C4-2B (cell line): Measurements from ENCODE around the gene GRAP2.

Source experiments
- H3K27ac ChIP-seq: fragments of 450-650 bp; 2 replicates; pipeline ENCODE4 v1.5.1; 2017
- ZFX ChIP-seq: fragments of 450-650 bp; IDR thresholded peaks from 2 replicates; pipeline ENCODE4 v1.6.1; 2017
- TF ChIP-seq, protein P1 (sequence below): fragments of 450-650 bp; conservative IDR thresholded peaks from 2 replicates; pipeline ENCODE4 v1.5.1; 2017; ENCODE audit warnings: mild to moderate bottlenecking

The GRAP2 gene

DNA sequence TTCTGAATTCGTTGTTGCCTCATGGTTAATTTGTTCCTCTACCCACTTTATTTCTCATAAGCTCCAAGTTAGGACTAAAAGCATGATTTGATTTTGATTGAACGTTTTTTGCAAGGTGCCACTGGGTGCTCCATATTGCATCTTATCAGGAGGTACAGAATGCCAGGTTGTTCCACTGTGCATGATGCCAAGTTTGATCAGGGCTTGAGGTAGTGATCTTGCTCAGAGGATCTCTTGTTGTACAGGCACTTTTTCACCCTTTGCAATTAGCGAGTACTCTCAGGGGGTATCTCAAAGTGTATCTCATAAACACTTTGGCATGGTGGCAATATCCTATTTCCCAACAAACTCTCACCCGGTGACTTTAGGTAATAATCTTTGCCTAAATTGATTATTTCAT, 4.0 kb downstream of the GRAP2 start:
- TF ChIP-seq ZFX, result no peak
- TF ChIP-seq, protein P1, sequence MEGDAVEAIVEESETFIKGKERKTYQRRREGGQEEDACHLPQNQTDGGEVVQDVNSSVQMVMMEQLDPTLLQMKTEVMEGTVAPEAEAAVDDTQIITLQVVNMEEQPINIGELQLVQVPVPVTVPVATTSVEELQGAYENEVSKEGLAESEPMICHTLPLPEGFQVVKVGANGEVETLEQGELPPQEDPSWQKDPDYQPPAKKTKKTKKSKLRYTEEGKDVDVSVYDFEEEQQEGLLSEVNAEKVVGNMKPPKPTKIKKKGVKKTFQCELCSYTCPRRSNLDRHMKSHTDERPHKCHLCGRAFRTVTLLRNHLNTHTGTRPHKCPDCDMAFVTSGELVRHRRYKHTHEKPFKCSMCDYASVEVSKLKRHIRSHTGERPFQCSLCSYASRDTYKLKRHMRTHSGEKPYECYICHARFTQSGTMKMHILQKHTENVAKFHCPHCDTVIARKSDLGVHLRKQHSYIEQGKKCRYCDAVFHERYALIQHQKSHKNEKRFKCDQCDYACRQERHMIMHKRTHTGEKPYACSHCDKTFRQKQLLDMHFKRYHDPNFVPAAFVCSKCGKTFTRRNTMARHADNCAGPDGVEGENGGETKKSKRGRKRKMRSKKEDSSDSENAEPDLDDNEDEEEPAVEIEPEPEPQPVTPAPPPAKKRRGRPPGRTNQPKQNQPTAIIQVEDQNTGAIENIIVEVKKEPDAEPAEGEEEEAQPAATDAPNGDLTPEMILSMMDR, result no peak
- no peak overlapping the region for H3K27ac ChIP-seq

DNA sequence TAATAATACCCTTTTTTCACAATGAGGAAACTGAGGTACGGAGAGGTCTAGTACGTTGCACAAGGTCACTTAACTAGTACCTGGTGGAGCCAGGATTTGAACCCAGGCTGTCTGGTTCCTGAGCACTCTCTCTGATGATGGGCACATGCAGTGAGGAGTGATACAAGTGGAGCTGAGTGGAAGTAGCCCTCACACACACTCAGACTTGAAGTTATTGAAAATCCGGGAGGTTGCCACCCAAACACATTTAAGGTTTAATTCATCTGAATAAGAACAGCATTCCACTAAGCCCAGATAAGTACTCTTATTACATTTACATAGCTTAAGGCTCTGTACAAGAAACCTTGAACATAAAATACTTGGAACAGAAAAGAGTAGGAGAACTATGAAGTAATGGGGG, 4.8 kb downstream of the GRAP2 start:
- no peak overlapping the region for H3K27ac ChIP-seq
- no peak for TF ChIP-seq ZFX
- TF ChIP-seq, protein P1, result no peak

DNA sequence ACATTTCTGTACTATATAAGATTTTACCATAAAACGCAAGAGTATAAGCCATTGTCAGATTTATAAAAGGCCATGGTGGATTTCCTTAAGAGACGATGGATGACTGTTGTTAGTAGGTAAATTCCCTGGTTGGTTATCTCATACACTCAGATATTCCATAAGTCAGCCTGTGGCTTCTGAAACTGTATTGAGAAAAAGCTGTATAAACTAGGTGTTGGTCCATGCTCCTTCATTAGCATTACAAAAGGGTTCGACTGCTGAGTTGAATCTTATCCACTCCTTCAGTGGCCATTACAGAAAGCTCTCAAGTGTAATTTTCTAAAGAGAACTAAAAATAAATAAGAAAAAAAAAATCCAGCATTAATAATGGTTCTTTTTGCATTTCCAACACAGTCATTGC, 5.3 kb downstream of the GRAP2 start:
- TF ChIP-seq, protein P1, result no peak
- TF ChIP-seq ZFX, result no peak
- H3K27ac ChIP-seq, result no peak overlapping the region

DNA sequence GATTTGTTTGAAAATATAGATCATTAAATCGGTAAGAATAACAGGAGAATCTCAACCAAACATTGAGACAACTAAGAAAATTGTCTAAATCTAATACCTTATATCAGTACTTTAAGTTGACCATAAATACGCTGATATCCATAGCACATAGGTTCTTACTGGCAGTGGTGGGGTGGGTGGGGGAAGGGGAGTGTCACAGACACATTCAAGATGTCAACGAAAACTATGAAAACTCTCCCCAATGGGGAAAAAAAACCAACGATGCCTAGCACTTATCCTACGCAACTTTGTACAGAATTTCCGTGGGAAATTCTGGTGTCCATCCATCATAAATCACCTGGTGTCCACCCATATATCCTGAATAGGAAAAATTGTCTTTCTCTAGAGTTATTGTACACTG, 6.2 kb downstream of the GRAP2 start:
- TF ChIP-seq, protein P1, result no peak
- no peak for TF ChIP-seq ZFX

DNA sequence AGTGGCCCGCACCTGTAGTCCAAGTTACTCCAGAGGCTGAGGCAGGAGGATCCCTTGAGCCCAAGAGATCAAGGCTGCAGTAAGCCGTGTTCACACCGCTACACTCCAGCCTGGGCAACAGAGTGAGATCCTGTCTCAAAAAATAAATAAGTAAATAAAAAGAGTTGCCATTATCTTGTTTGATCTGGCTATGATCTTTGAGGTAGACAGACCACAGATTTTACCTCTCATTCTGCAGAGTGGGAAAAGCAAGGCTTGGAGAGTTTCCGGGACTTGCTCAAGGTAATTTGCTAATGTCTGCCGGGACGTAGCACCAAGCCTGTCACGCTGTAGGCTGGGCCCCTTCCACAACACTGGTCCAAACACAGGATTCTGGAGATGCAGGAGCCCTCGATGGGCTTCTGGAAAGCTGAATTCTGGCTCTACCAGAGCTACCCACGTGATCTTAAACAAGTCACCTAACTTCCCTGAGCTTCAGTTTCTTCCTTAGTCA, 6.8 kb downstream of the GRAP2 start:
- no peak overlapping the region for H3K27ac ChIP-seq
- TF ChIP-seq, protein P1, result no peak
- TF ChIP-seq ZFX, result no peak

More for the DNA sequence above, 6.2 kb downstream of the GRAP2 start:
- no peak overlapping the region for H3K27ac ChIP-seq

DNA sequence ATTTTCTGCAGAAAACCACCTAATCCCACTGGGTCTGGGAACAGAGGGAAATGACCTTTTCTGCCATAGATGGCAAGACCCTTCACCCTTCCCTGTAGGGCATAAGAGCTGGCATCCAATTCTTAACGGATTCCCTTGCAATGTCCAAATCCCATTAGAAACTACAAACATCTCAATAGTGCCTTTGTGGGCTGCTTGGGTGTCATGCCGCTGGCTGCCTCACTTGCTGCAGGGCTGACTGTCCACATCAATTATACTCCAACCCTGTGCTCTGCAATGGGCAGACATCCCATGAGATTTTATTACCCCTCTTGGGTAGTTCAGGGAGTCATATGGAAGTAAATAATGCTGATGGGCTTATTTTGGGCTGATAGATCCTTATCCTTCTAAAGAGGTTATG, 7.3 kb downstream of the GRAP2 start:
- no peak overlapping the region for H3K27ac ChIP-seq
- TF ChIP-seq ZFX, result no peak
- TF ChIP-seq, protein P1, result no peak

DNA sequence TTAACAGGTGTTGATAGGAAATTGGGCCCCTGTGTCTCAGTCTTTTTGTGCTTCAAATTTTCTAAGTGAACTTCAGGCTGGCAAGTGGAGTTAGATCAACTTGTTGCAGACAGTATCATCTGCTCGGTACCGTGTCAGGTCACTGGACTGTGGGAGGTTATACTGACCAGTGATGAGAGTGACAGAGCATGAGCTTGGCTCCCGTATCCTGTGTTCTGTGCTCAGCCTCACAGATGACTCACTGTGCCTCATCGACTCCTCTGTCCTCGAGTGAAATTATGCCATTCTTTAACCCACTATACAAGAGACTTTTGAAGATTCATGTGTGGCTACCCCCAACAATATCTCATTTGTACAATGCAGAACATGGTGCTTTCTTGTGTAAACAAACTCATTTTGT, 7.9 kb downstream of the GRAP2 start:
- H3K27ac ChIP-seq, result no peak overlapping the region
- TF ChIP-seq ZFX, result no peak
- TF ChIP-seq, protein P1, result no peak
